Astrocyte of the hippocampus (primary cell): ENCODE measurements around the gene SPPL3.

Experiments used
- DNase-seq: peaks from one replicate; pipeline ENCODE4 v3.0.0; 2011; ENCODE audit warnings: low read depth, low spot score

SPPL3 gene

GRCh38 chr12:120874547-120875245, 29.5 kb downstream of the SPPL3 start:
- no peak for DNase-seq

GRCh38 chr12:120873226-120873625, 30.9 kb downstream of the SPPL3 start:
- DNase-seq: no peak

GRCh38 chr12:120872487-120872886, 31.7 kb downstream of the SPPL3 start:
- no peak for DNase-seq

- no peak for DNase-seq
These were observed 33.7 kb downstream of the SPPL3 start for GRCh38 chr12:120870415-120870814.

- DNase-seq: peak; percentile 34
These were observed 34.8 kb downstream of the SPPL3 start for GRCh38 chr12:120869376-120869775.

- DNase-seq: no peak
These were observed 38.0 kb downstream of the SPPL3 start for GRCh38 chr12:120866108-120866507.

- DNase-seq: no peak
These were observed 39.1 kb downstream of the SPPL3 start for GRCh38 chr12:120865098-120865497.

- DNase-seq: no peak
These were observed 41.5 kb downstream of the SPPL3 start for GRCh38 chr12:120862664-120863063.

- DNase-seq: no peak
These were observed 42.9 kb downstream of the SPPL3 start for GRCh38 chr12:120861074-120861795.

GRCh38 chr12:120858306-120859088, 45.7 kb downstream of the SPPL3 start:
- DNase-seq: no peak

GRCh38 chr12:120856980-120857379, 47.2 kb downstream of the SPPL3 start:
- peak; percentile 31 for DNase-seq

- DNase-seq: peak; percentile 40
These were observed 48.2 kb downstream of the SPPL3 start for GRCh38 chr12:120855823-120856588.

- no peak for DNase-seq
These were observed 49.4 kb downstream of the SPPL3 start for GRCh38 chr12:120854804-120855203.

- peak; percentile 29 for DNase-seq
These were observed 51.0 kb downstream of the SPPL3 start for GRCh38 chr12:120853188-120853587.

- DNase-seq: no peak
These were observed 52.2 kb downstream of the SPPL3 start for GRCh38 chr12:120851944-120852343.

GRCh38 chr12:120851444-120851843, 52.7 kb downstream of the SPPL3 start:
- DNase-seq: no peak

GRCh38 chr12:120849765-120850164, 54.4 kb downstream of the SPPL3 start:
- DNase-seq: peak; percentile 73

- DNase-seq: no peak
These were observed 56.3 kb downstream of the SPPL3 start for GRCh38 chr12:120847814-120848213.

GRCh38 chr12:120847392-120847791, 56.8 kb downstream of the SPPL3 start:
- no peak for DNase-seq

GRCh38 chr12:120846721-120847120, 57.4 kb downstream of the SPPL3 start:
- no peak for DNase-seq

- no peak for DNase-seq
These were observed 58.5 kb downstream of the SPPL3 start for GRCh38 chr12:120845696-120846095.
